Neural cell (in vitro differentiated cells): Measurements from ENCODE around the gene DNM3. TPM values are rescaled to one million over a fixed set of nuclear protein-coding genes. Genes with fewer than 3 reads are reported as not detected.
"Not testable (repeated sequence)": the region's sequence is repeated elsewhere in the genome, so short reads cannot be mapped to it uniquely, and the experiment has no call there.

Source experiments
- H2AFZ ChIP-seq: fragments of 200-600, 300-800 bp; sonication (generic), shearing (Covaris generic); 2 replicates; pipeline ENCODE4 v1.6.0; 2014; ENCODE audit warnings: low read depth, mild to moderate bottlenecking, antibody characterized with exemption, low read length, moderate library complexity
- H3F3A ChIP-seq: fragments of 200-600 bp; shearing (Covaris generic); 2 replicates; pipeline ENCODE4 v1.6.1; 2016; ENCODE audit warnings: mild to moderate bottlenecking, moderate library complexity, mixed read lengths, antibody characterized with exemption, low read length; ENCODE audit not compliant: insufficient read depth, poor library complexity, severe bottlenecking
- H3K27ac ChIP-seq: fragments of 200-600, 300-800 bp; sonication (generic), shearing (Covaris generic); 2 replicates; pipeline ENCODE4 v1.5.1; 2014; ENCODE audit warnings: mild to moderate bottlenecking, low read length, moderate library complexity
- H3K27me3 ChIP-seq: fragments of 300-800, 200-600 bp; sonication (generic), shearing (Covaris generic); 2 replicates; pipeline ENCODE4 v1.6.0; 2014; ENCODE audit warnings: mild to moderate bottlenecking, low read depth, low read length, moderate library complexity; ENCODE audit not compliant: insufficient read depth
- H3K36me3 ChIP-seq: fragments of 300-800, 200-600 bp; sonication (generic), shearing (Covaris generic); 2 replicates; pipeline ENCODE4 v1.5.1; 2014; ENCODE audit warnings: mild to moderate bottlenecking, antibody characterized with exemption, low read length, moderate library complexity; ENCODE audit not compliant: insufficient read depth
- H3K4me2 ChIP-seq: fragments of 300-800, 200-600 bp; sonication (generic), shearing (Covaris generic); 2 replicates; pipeline ENCODE4 v1.6.0; 2014; ENCODE audit warnings: mild to moderate bottlenecking, low read length
- H3K4me3 ChIP-seq: fragments of 300-800, 200-600 bp; sonication (generic), shearing (Covaris generic); 2 replicates; pipeline ENCODE4 v1.5.1; 2014; ENCODE audit warnings: mild to moderate bottlenecking, low read length, moderate library complexity
- H3K79me2 ChIP-seq: fragments of 200-600 bp; shearing (Covaris generic); replicated peaks from 2 replicates; pipeline ENCODE4 v1.6.0; 2014; ENCODE audit warnings: mild to moderate bottlenecking, low read length, moderate library complexity; ENCODE audit not compliant: insufficient read depth
- H3K9ac ChIP-seq: fragments of 300-800, 200-600 bp; sonication (generic), shearing (Covaris generic); 2 replicates; pipeline ENCODE4 v1.6.1; 2016; ENCODE audit warnings: mild to moderate bottlenecking, low read length, mixed read lengths
- H3K9me2 ChIP-seq: fragments of 200-600 bp; shearing (Covaris generic); 2 replicates; pipeline ENCODE4 v1.6.1; 2016; ENCODE audit warnings: mild to moderate bottlenecking, low read length, mixed read lengths; ENCODE audit not compliant: insufficient read depth
- H3K9me3 ChIP-seq: fragments of 200-600, 300-800 bp; sonication (generic), shearing (Covaris generic); 2 replicates; pipeline ENCODE4 v1.6.1; 2016; ENCODE audit warnings: mild to moderate bottlenecking, mixed run types, low read length, moderate library complexity, mixed read lengths
- H4K20me1 ChIP-seq: fragments of 200-600 bp; shearing (Covaris generic); 2 replicates; pipeline ENCODE4 v1.6.1; 2016; ENCODE audit warnings: mild to moderate bottlenecking, mixed run types; ENCODE audit not compliant: insufficient read depth
- EP300 ChIP-seq: fragments of 450-650 bp; conservative IDR thresholded peaks from 2 replicates; pipeline ENCODE4 v1.6.1; 2014; ENCODE audit warnings: antibody characterized with exemption, mild to moderate bottlenecking, moderate library complexity; ENCODE audit not compliant: poor library complexity, severe bottlenecking
- EZH2 ChIP-seq: fragments of 200-600, 300-800 bp; shearing (Covaris generic), sonication (generic); IDR thresholded peaks from 2 replicates; pipeline ENCODE4 v1.6.1; 2014; ENCODE audit warnings: antibody characterized with exemption, low read length, borderline replicate concordance, mild to moderate bottlenecking; ENCODE audit not compliant: insufficient read depth, poor library complexity, severe bottlenecking
- SMC3 ChIP-seq: fragments of 450-650 bp; conservative IDR thresholded peaks from 2 replicates; pipeline ENCODE4 v1.6.1; 2014; ENCODE audit warnings: antibody characterized with exemption, mild to moderate bottlenecking, moderate library complexity; ENCODE audit not compliant: poor library complexity
- TAF1 ChIP-seq: IDR thresholded peaks from 2 replicates; pipeline ENCODE4 v1.6.1; 2012; ENCODE audit warnings: low read depth
- polyA plus RNA-seq: library from polyadenylated mRNA; depleted of rRNA; stranded (reverse); fragments of >200 nt; gene quantifications from 2 replicates; pipeline ENCODE4 v1.2.3, GENCODE V29; 2014
- TF ChIP-seq, protein P1 (sequence below): fragments of 450-650 bp; IDR thresholded peaks from 2 replicates; pipeline ENCODE4 v1.5.1; 2014; ENCODE audit warnings: antibody characterized with exemption, mild to moderate bottlenecking, moderate library complexity; ENCODE audit not compliant: poor library complexity, severe bottlenecking
- TF ChIP-seq, protein P2 (sequence below): IDR thresholded peaks from 2 replicates; pipeline ENCODE4 v1.6.1; 2012; ENCODE audit warnings: borderline replicate concordance

Gene DNM3
- polyA plus RNA-seq, 1 donor from 2014 or later: 37.1 TPM

DNA sequence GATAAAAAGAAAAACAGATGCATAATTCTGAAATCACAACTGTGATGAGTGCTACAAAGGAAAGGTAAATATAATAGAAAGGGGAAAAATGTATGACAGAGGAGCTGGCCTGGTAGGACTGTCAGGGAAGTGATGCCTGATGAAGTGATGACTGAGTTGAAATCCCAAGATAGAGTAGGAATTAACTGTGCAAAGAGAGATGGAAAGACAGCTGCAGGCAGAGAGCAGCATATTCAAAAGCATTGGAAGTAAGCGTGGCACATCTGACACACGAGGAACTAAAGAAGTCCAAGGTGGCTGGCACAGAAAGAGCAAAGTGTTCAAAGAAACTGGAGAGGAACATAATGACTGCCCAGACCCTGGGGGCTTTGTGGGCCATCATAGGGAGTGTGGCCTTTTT lies 457.6 kb downstream of the DNM3 start:
- Histone ChIP-seq H3K4me2 (no peak overlapping the region), H3K9ac (no peak overlapping the region), H2AFZ (no peak overlapping the region), H3K27me3 (no peaks in the 10 kb centered on the region), H3F3A (no peaks in the 10 kb centered on the region), H3K9me2 (no peaks in the 10 kb centered on the region), H3K36me3 (no peaks in the 10 kb centered on the region), H4K20me1 (no peaks in the 10 kb centered on the region), H3K4me3 (no peak overlapping the region), H3K79me2 (no peaks in the 10 kb centered on the region), H3K27ac (no peak overlapping the region), H3K9me3 (no peaks in the 10 kb centered on the region)
- TF ChIP-seq TAF1 (no peak), EZH2 (no peak), EP300 (no peak)
- TF ChIP-seq, protein P1, sequence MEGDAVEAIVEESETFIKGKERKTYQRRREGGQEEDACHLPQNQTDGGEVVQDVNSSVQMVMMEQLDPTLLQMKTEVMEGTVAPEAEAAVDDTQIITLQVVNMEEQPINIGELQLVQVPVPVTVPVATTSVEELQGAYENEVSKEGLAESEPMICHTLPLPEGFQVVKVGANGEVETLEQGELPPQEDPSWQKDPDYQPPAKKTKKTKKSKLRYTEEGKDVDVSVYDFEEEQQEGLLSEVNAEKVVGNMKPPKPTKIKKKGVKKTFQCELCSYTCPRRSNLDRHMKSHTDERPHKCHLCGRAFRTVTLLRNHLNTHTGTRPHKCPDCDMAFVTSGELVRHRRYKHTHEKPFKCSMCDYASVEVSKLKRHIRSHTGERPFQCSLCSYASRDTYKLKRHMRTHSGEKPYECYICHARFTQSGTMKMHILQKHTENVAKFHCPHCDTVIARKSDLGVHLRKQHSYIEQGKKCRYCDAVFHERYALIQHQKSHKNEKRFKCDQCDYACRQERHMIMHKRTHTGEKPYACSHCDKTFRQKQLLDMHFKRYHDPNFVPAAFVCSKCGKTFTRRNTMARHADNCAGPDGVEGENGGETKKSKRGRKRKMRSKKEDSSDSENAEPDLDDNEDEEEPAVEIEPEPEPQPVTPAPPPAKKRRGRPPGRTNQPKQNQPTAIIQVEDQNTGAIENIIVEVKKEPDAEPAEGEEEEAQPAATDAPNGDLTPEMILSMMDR: no peak

DNA sequence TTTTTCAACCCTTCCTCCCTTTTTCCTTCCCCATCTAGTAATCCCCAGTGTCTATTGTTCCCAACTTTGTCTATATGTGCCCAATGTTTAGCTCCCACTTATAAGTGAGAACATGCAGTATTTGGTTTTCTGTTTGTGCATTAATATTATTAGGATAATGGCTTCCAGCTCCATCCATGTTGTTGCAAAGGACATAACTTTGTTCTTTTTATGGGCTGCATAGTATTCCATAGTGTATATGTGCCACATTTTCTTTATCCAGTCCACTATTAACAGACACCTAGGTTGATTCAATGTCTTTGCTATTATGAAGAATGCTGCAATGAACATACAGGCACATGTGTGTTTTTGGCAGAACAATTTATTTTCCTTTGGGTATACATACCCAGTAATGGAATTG lies 458.2 kb downstream of the DNM3 start:
- Histone ChIP-seq H3K79me2 (no peaks in the 10 kb centered on the region), H3K27me3 (no peaks in the 10 kb centered on the region), H3K9ac (no peak overlapping the region), H2AFZ (no peak overlapping the region), H4K20me1 (no peaks in the 10 kb centered on the region), H3K9me3 (no peaks in the 10 kb centered on the region), H3F3A (no peaks in the 10 kb centered on the region), H3K4me3 (no peak overlapping the region), H3K9me2 (no peaks in the 10 kb centered on the region), H3K27ac (no peak overlapping the region), H3K4me2 (no peak overlapping the region), H3K36me3 (no peaks in the 10 kb centered on the region)
- TF ChIP-seq EP300 (no peak), SMC3 (no peak), TAF1 (no peak)
- TF ChIP-seq, protein P2, sequence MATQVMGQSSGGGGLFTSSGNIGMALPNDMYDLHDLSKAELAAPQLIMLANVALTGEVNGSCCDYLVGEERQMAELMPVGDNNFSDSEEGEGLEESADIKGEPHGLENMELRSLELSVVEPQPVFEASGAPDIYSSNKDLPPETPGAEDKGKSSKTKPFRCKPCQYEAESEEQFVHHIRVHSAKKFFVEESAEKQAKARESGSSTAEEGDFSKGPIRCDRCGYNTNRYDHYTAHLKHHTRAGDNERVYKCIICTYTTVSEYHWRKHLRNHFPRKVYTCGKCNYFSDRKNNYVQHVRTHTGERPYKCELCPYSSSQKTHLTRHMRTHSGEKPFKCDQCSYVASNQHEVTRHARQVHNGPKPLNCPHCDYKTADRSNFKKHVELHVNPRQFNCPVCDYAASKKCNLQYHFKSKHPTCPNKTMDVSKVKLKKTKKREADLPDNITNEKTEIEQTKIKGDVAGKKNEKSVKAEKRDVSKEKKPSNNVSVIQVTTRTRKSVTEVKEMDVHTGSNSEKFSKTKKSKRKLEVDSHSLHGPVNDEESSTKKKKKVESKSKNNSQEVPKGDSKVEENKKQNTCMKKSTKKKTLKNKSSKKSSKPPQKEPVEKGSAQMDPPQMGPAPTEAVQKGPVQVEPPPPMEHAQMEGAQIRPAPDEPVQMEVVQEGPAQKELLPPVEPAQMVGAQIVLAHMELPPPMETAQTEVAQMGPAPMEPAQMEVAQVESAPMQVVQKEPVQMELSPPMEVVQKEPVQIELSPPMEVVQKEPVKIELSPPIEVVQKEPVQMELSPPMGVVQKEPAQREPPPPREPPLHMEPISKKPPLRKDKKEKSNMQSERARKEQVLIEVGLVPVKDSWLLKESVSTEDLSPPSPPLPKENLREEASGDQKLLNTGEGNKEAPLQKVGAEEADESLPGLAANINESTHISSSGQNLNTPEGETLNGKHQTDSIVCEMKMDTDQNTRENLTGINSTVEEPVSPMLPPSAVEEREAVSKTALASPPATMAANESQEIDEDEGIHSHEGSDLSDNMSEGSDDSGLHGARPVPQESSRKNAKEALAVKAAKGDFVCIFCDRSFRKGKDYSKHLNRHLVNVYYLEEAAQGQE: no peak
- TF ChIP-seq, protein P1: no peak

DNA sequence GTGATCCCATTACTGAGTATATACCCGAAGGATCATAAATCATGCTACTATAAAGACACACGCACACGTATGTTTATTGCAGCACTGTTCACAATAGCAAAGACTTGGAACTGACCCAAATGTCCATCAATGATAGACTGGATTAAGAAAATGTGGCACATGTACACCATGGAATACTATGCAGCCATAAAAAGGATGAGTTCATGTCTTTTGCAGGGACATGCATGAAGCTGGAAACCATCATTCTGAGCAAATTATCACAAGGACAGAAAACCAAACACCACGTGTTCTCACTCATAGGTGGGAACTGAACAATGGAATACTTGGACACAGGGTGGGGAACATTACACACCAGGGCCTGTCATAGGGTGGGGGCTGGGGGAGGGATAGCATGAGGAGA lies 466.2 kb downstream of the DNM3 start:
- H4K20me1 ChIP-seq, H3K9me2 ChIP-seq, H3K4me3 ChIP-seq, H3K27ac ChIP-seq, H3K36me3 ChIP-seq, H3K9me3 ChIP-seq, H3F3A ChIP-seq, H2AFZ ChIP-seq, H3K4me2 ChIP-seq, H3K27me3 ChIP-seq, H3K9ac ChIP-seq, H3K79me2 ChIP-seq: not testable (repeated sequence)
